Liver (tissue), 9 donors: ENCODE results near the gene YIPF5. TPM values are rescaled to one million over a fixed set of nuclear protein-coding genes. Genes with fewer than 3 reads are reported as not detected.

Experiments
- DNase-seq: peaks from one replicate; pipeline ENCODE4 v3.0.0-alpha.2; 2017; ENCODE audit warnings: low spot score
- H3K27ac ChIP-seq, 2 donors: one replicate each; pipeline ENCODE4 v1.7.0; 2013; ENCODE audit warnings: inconsistent platforms in 2 of 2, low read length in 2 of 2, control low read depth in 1 of 2, low read depth in 1 of 2, mild to moderate bottlenecking in 1 of 2
- H3K27me3 ChIP-seq, 4 donors: one replicate each; pipeline versions ENCODE4 v1.6.1 to v1.7.0; 2013; ENCODE audit warnings: low read length in 3 of 4, inconsistent platforms in 1 of 4, mild to moderate bottlenecking in 1 of 4, moderate library complexity in 1 of 4; ENCODE audit not compliant: control insufficient read depth in 4 of 4, insufficient read depth in 4 of 4
- H3K36me3 ChIP-seq, 4 donors: one replicate each; pipeline versions ENCODE4 v1.6.1 to v1.7.0; 2013; ENCODE audit warnings: low read length in 3 of 4, mild to moderate bottlenecking in 3 of 4, low read depth in 1 of 4, moderate library complexity in 1 of 4; ENCODE audit not compliant: control insufficient read depth in 4 of 4, insufficient read depth in 3 of 4
- H3K4me1 ChIP-seq, 4 donors: one replicate each; pipeline versions ENCODE4 v1.6.1 to v1.7.0; 2013; ENCODE audit warnings: low read length in 3 of 4, mild to moderate bottlenecking in 3 of 4, moderate library complexity in 1 of 4; ENCODE audit not compliant: control insufficient read depth in 4 of 4, insufficient read depth in 4 of 4
- H3K4me3 ChIP-seq, 3 donors: one replicate each; pipeline versions ENCODE4 v1.6.1 to v1.7.0; 2013; ENCODE audit warnings: low read length in 3 of 3, control low read depth in 1 of 3, low read depth in 1 of 3, mild to moderate bottlenecking in 1 of 3
- H3K9ac ChIP-seq, 2 donors: one replicate each; pipeline ENCODE4 v1.7.0; 2013; ENCODE audit warnings: low read length in 2 of 2, mild to moderate bottlenecking in 2 of 2, moderate library complexity in 2 of 2, control low read depth in 1 of 2, low read depth in 1 of 2
- H3K9me3 ChIP-seq, 4 donors: one replicate each; pipeline versions ENCODE4 v1.6.1 to v1.7.0; 2013; ENCODE audit warnings: low read length in 3 of 4; ENCODE audit not compliant: control insufficient read depth in 4 of 4
- ATF3 ChIP-seq: IDR thresholded peaks from 2 replicates; pipeline ENCODE4 v1.6.1; 2016; ENCODE audit warnings: antibody characterized with exemption
- EGR1 ChIP-seq, 2 donors: IDR thresholded peaks; 2 replicates each; pipeline ENCODE4 v1.6.1; 2016 to 2018; ENCODE audit warnings: antibody characterized with exemption in 2 of 2, low read depth in 2 of 2
- FOXA1 ChIP-seq: IDR thresholded peaks from 2 replicates; pipeline ENCODE4 v1.6.1; 2016; ENCODE audit warnings: antibody characterized with exemption
- FOXA2 ChIP-seq: IDR thresholded peaks from 2 replicates; pipeline ENCODE4 v1.6.1; 2016; ENCODE audit warnings: antibody characterized with exemption
- GABPA ChIP-seq, 2 donors: IDR thresholded peaks in 1 of 2; conservative IDR thresholded peaks in 1 of 2; 2 replicates each; pipeline ENCODE4 v1.6.1; 2016; ENCODE audit warnings: antibody characterized with exemption in 2 of 2, mild to moderate bottlenecking in 1 of 2, moderate library complexity in 1 of 2
- HNF4A ChIP-seq, 2 donors: conservative IDR thresholded peaks; 2 replicates each; pipeline ENCODE4 v1.6.1; 2016; ENCODE audit warnings: antibody characterized with exemption in 2 of 2, mild to moderate bottlenecking in 2 of 2
- JUND ChIP-seq, 2 donors: IDR thresholded peaks; 2 replicates each; pipeline ENCODE4 v1.6.1; 2016; ENCODE audit warnings: antibody characterized with exemption in 2 of 2
- RAD21 ChIP-seq, 2 donors: IDR thresholded peaks; 2 replicates each; pipeline ENCODE4 v1.6.1; 2016; ENCODE audit warnings: antibody characterized with exemption in 2 of 2, mild to moderate bottlenecking in 2 of 2
- RXRA ChIP-seq, 2 donors: IDR thresholded peaks; 2 replicates each; pipeline ENCODE4 v1.6.1; 2017 to 2018; ENCODE audit warnings: antibody characterized with exemption in 2 of 2, mild to moderate bottlenecking in 1 of 2
- SP1 ChIP-seq: IDR thresholded peaks from 2 replicates; pipeline ENCODE4 v1.6.1; 2018; ENCODE audit warnings: antibody characterized with exemption, mild to moderate bottlenecking
- TAF1 ChIP-seq: conservative IDR thresholded peaks from 2 replicates; pipeline ENCODE4 v1.6.1; 2016; ENCODE audit warnings: antibody characterized with exemption, mild to moderate bottlenecking
- YY1 ChIP-seq: IDR thresholded peaks from 2 replicates; pipeline ENCODE4 v1.6.1; 2016; ENCODE audit warnings: antibody characterized with exemption, mild to moderate bottlenecking
- ZBTB33 ChIP-seq: IDR thresholded peaks from 2 replicates; pipeline ENCODE4 v1.6.1; 2016; ENCODE audit warnings: antibody characterized with exemption
- whole genome bisulfite sequencing: extraction: QIAGEN DNeasy Blood & Tissue Kit; methylation state at CpG from one replicate; pipeline ENCODE4 v1.1.7; 2013; 5-methylcytosine and 5-hydroxymethylcytosine counted together
- polyA plus RNA-seq, 2 donors: library from polyadenylated mRNA; stranded (reverse) in 1 of 2; unstranded in 1 of 2; fragments of 200-250 nt in 1 of 2; fragments of >200 nt in 1 of 2; fragmentation: Nextera tagmentation in 1 of 2; extraction: Ambion mirVana in 1 of 2; gene quantifications; one replicate each; pipeline versions ENCODE4 v1.2.1 to v1.2.3, GENCODE V29; 2013 to 2015
- total RNA-seq, 2 donors: library from RNA; depleted of rRNA; stranded (reverse); fragments of >200 nt; gene quantifications; one replicate each; pipeline ENCODE4 v1.2.3, GENCODE V29; 2014
- TF ChIP-seq, protein P1 (sequence below): IDR thresholded peaks from 2 replicates; pipeline ENCODE4 v1.6.1; 2016; ENCODE audit warnings: antibody characterized with exemption
- TF ChIP-seq, protein P2 (sequence below): IDR thresholded peaks from 2 replicates; pipeline ENCODE4 v1.6.1; 2016; ENCODE audit warnings: antibody characterized with exemption, mild to moderate bottlenecking
- donor health status: healthy.
- donor health status: healthy.
- donor health status: healthy.
- donor health status: healthy.
- donor health status: healthy.

Gene YIPF5
- total and polyA plus RNA-seq, 4 donors, result 18.7 to 43.1 (median 20.6) TPM

DNA sequence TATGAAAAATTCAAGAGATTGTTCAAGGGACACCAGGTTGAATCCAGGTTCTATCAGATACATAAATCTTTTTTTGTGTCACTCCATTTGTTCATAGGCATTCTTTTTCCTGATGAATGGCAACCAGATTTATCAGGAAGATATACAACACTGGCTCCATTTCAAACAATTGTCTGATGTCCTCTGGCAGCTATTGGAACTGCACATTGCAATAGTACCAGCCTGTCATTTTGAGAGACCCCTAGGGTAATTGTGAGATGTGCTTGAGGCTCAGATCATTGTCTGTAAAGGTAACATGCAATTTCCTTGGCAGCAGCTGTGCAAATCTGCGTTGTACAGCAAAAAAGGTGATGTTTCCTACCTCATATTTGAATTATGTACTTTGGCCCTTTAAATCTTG, 26.2 kb upstream of the YIPF5 start:
- H3K4me1 ChIP-seq, result no peaks in the 10 kb centered on the region
- H3K36me3 ChIP-seq, result no peaks in the 10 kb centered on the region
- no peak overlapping the region for H3K27ac ChIP-seq
- 75% methylated on average over 1 of the region's 1 CpG for WGBS
- no peak overlapping the region for H3K9ac ChIP-seq
- no peak overlapping the region for H3K4me3 ChIP-seq
- peaks cover 0 to 10% (median 0%) of the 10 kb centered on the region in 4 donors for H3K27me3 ChIP-seq
- DNase-seq, result no peak
- no peaks in the 10 kb centered on the region for H3K9me3 ChIP-seq
- TF ChIP-seq TAF1, result no peak
- no peak for TF ChIP-seq JUND (IDR thresholded peaks at IDR 0.05)
- TF ChIP-seq YY1, result no peak
- TF ChIP-seq, protein P1, sequence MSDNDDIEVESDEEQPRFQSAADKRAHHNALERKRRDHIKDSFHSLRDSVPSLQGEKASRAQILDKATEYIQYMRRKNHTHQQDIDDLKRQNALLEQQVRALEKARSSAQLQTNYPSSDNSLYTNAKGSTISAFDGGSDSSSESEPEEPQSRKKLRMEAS, result no peak
- no peak for TF ChIP-seq FOXA1
- TF ChIP-seq SP1, result no peak
- TF ChIP-seq RXRA (IDR thresholded peaks at IDR 0.05), result no peak
- TF ChIP-seq EGR1 (IDR thresholded peaks at IDR 0.05; ENCODE audit: low read depth in 2 of 2), result no peak
- TF ChIP-seq RAD21 (IDR thresholded peaks at IDR 0.05), result no peak
- no peak for TF ChIP-seq ZBTB33

- 77% methylated on average over 4 of the region's 4 CpGs for WGBS
- DNase-seq, result no peak
- H3K4me1 ChIP-seq, result no peaks in the 10 kb centered on the region
Observed at GRCh38 chr5:144195448-144195847, 25.0 kb upstream of the YIPF5 start.

More at GRCh38 chr5:144195448-144195847, 25.0 kb upstream of the YIPF5 start:
- Histone ChIP-seq H3K27me3 (peaks cover 0 to 8% (median 0%) of the 10 kb centered on the region in 4 donors), H3K9ac (no peak overlapping the region), H3K36me3 (no peaks in the 10 kb centered on the region), H3K4me3 (no peak overlapping the region), H3K9me3 (no peaks in the 10 kb centered on the region), H3K27ac (no peak overlapping the region)
- TF ChIP-seq GABPA (IDR thresholded peaks at IDR 0.05 in 1 of 2, conservative IDR thresholded peaks at IDR 0.05 in 1 of 2) (no peak), JUND (IDR thresholded peaks at IDR 0.05) (no peak), FOXA2 (no peak), ATF3 (no peak), HNF4A (conservative IDR thresholded peaks at IDR 0.05) (no peak), ZBTB33 (no peak), FOXA1 (no peak), EGR1 (IDR thresholded peaks at IDR 0.05; ENCODE audit: low read depth in 2 of 2) (no peak)
- TF ChIP-seq, protein P2, sequence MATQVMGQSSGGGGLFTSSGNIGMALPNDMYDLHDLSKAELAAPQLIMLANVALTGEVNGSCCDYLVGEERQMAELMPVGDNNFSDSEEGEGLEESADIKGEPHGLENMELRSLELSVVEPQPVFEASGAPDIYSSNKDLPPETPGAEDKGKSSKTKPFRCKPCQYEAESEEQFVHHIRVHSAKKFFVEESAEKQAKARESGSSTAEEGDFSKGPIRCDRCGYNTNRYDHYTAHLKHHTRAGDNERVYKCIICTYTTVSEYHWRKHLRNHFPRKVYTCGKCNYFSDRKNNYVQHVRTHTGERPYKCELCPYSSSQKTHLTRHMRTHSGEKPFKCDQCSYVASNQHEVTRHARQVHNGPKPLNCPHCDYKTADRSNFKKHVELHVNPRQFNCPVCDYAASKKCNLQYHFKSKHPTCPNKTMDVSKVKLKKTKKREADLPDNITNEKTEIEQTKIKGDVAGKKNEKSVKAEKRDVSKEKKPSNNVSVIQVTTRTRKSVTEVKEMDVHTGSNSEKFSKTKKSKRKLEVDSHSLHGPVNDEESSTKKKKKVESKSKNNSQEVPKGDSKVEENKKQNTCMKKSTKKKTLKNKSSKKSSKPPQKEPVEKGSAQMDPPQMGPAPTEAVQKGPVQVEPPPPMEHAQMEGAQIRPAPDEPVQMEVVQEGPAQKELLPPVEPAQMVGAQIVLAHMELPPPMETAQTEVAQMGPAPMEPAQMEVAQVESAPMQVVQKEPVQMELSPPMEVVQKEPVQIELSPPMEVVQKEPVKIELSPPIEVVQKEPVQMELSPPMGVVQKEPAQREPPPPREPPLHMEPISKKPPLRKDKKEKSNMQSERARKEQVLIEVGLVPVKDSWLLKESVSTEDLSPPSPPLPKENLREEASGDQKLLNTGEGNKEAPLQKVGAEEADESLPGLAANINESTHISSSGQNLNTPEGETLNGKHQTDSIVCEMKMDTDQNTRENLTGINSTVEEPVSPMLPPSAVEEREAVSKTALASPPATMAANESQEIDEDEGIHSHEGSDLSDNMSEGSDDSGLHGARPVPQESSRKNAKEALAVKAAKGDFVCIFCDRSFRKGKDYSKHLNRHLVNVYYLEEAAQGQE, result no peak
